MG63 (cell line): ENCODE data around the gene ZNF180. TPM values are rescaled to one million over a fixed set of nuclear protein-coding genes. Genes with fewer than 3 reads are reported as not detected.
A peak's percentile ranks its signal among the peaks of the same experiment; 100 is the strongest.
"Not testable (repeated sequence)": the region's sequence is repeated elsewhere in the genome, so short reads cannot be mapped to it uniquely, and the experiment has no call there.

Experiments
- DNase-seq: peaks from one replicate; pipeline ENCODE4 v3.0.0-alpha.2; 2020
- H3K27me3 ChIP-seq: fragments of 250-450 bp; sonication (Bioruptor Pico); 2 replicates; pipeline ENCODE4 v1.5.1; 2020; ENCODE audit warnings: mild to moderate bottlenecking, moderate library complexity
- H3K36me3 ChIP-seq: fragments of 250-450 bp; sonication (Bioruptor Pico); 2 replicates; pipeline ENCODE4 v1.5.1; 2020; ENCODE audit warnings: mild to moderate bottlenecking, moderate library complexity
- H3K4me3 ChIP-seq: fragments of 250-450 bp; sonication (Bioruptor Pico); 2 replicates; pipeline ENCODE4 v1.5.1; 2020; ENCODE audit warnings: mild to moderate bottlenecking, moderate library complexity
- H3K9me3 ChIP-seq: fragments of 250-450 bp; sonication (Bioruptor Pico); 2 replicates; pipeline ENCODE4 v1.5.1; 2020; ENCODE audit warnings: mild to moderate bottlenecking, moderate library complexity
- total RNA-seq: library from RNA; depleted of rRNA; stranded (reverse); fragments of >200 nt; shearing (Covaris generic); gene quantifications from 2 replicates; pipeline ENCODE4 v1.2.3, GENCODE V29; 2014; ENCODE audit warnings: low replicate concordance

ZNF180 gene
- total RNA-seq, 1 experiment from 2014 or later = 4.4 TPM

DNA sequence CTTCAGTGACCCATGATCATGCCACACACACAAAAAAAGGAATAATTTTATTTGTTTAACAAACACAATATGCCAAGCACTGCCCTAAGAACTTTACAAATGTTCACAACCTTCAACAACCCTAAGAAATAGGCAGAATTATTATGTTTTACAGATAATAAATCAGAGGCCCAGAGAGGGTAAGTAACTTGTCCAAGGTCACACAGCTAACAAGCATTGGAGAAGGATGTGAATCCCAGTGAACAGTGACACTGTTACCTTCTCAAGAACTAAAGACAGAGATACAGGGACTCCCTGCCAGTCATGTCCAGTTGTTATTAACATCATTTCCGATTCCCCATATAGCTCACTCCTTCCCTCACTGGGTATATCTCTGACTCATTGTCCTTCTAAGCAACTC is 15.6 kb upstream of the ZNF180 start:
- H3K27me3 ChIP-seq = peaks cover 4% of the 10 kb centered on the region
- peaks cover 6% of the 10 kb centered on the region for H3K9me3 ChIP-seq
- no peak for DNase-seq
- no peaks in the 10 kb centered on the region for H3K36me3 ChIP-seq
- H3K4me3 ChIP-seq = no peak overlapping the region

DNA sequence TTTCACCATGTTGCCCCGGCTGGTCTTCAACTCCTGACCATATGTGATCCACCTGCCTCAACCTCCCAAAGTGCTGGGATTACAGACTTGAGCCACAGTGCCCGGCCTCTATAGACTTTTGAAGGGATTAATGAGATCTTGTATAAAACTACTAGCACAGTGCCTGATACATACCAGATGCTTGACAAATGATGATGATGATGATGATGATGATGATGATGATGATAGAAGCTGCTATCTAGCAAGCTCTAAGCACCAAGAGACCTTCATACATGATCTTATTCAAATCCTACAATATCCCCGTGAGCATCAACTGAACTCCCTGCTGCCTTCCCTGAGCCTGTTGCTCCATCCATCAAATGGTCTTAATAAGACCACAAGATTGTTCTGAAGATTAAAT is 14.7 kb upstream of the ZNF180 start:
- H3K27me3 ChIP-seq = peaks cover 6% of the 10 kb centered on the region
- no peak for DNase-seq
- no peaks in the 10 kb centered on the region for H3K36me3 ChIP-seq

DNA sequence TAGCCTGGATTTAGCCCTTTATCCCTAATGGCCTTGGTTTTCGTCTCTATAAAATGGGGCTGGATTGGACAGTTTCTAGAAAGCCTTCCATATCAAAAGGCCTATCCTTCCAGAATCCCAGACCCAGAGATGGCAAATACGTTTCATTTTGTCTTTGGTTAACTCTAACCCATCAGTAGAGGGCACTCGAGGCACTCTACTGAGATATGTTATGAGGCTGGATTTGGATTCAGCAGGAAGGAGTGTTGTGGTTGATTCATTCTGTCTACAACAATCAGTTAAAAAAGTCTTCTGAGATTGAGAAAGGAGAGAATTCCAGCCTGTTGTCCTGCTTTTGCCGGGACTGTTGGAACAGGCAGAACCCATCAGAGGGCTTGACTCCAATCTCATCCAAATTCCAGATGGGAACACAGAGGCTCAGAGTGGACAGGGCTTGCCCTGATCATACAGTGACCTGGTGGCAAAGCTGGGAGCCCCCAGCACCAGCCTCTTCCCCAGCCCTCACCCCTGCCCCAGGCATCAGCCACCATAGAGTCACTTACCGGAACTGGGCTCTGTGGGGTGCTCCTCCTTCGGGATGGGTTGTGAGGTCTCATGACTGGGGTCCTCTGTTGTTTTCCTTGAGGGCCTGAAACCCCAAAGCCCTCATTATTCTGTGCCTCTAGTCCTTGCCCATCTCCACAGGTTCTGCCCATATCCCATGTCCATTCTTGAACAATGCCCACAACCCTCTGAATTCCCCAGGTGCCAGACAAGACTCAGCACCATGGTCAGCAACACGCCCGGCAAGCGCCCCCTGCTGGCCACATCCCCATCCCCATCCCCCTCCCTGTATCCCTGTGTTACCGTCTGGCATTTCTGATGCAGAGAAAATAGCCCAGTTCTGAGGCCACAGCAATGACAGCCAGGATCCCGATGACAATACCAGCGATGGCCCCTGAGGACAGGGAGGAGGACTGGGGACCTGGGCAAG is 12.3 kb upstream of the ZNF180 start:
- no peak overlapping the region for H3K4me3 ChIP-seq
- peaks cover 17% of the 10 kb centered on the region for H3K9me3 ChIP-seq
- peak; percentile 28 for DNase-seq
- H3K36me3 ChIP-seq = no peaks in the 10 kb centered on the region
- peaks cover 16% of the 10 kb centered on the region for H3K27me3 ChIP-seq

More for the DNA sequence above, 14.7 kb upstream of the ZNF180 start:
- H3K9me3 ChIP-seq = peaks cover 6% of the 10 kb centered on the region
- H3K4me3 ChIP-seq = no peak overlapping the region

DNA sequence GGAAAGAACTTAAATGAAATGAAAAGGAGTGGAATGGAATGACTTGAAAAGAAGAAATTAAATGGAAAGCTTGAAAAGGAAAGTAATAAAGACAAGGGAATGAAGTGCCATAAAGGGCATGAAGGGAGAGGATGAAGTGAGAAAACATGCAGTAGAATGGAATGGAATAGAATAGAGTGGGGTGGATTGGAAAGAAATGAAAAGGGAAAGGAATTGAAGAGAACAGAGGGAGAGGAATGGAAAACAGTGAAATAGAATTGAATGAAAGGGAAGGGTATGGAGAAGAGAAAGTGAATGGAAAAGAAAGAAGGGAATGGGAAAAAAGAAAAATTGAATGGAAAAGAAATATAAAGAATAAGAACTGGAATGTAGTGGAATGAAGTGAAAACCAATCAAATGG is 9.2 kb upstream of the ZNF180 start:
- H3K4me3 ChIP-seq = no peak overlapping the region
- no peaks in the 10 kb centered on the region for H3K36me3 ChIP-seq
- H3K27me3 ChIP-seq = peaks cover 14% of the 10 kb centered on the region; the same call in 1 of the 2 replicates
- H3K9me3 ChIP-seq = peaks cover 12% of the 10 kb centered on the region
- DNase-seq = no peak

DNA sequence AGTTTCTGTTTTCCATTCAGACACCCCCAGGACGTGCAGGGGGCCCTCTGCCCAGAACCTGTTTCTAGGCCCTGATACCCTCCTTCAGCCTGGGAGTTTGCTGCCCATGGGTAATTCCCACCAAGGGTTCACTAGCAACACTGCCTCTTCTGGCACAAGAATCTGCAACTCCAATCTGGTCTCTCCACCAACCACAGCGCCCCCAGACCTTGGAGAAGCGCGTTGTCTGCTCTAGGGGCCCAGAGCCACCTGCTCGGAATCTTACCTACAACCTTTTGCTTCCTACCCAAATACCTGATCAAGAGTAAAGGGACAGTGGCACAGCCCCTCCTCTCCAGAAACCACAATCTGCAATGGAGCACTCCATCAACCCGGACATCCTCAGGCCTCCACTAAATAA is 763 bp downstream of the ZNF180 start:
- H3K36me3 ChIP-seq = peaks cover 49% of the 10 kb centered on the region
- H3K27me3 ChIP-seq = no peaks in the 10 kb centered on the region
- DNase-seq = no peak
- H3K4me3 ChIP-seq = peak overlapping the region; percentile 95
- H3K9me3 ChIP-seq = peaks cover 41% of the 10 kb centered on the region

DNA sequence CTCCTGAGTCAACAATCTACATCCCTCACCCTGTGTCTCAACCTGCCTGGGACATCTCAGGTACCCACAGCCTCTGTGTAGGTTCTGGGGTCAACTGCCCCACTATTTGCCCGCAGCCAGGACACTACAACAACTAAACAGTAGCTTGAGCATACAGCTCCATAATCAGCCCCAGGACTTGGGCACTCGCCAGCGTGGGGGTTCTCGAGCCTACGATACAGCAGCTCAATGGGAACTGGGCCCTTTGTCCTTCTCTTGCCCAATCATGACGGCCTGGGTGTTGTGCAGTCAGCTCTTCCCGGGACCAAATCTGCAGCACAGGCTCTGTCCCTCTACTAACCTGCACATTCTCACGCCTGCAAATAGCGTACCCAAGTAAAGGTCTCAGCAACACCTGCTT is 1.3 kb downstream of the ZNF180 start:
- Histone ChIP-seq H3K9me3 (peaks cover 44% of the 10 kb centered on the region), H3K36me3 (peaks cover 55% of the 10 kb centered on the region), H3K4me3 (no peak overlapping the region; the same call in 1 of the 2 replicates), H3K27me3 (no peaks in the 10 kb centered on the region)
- no peak for DNase-seq

DNA sequence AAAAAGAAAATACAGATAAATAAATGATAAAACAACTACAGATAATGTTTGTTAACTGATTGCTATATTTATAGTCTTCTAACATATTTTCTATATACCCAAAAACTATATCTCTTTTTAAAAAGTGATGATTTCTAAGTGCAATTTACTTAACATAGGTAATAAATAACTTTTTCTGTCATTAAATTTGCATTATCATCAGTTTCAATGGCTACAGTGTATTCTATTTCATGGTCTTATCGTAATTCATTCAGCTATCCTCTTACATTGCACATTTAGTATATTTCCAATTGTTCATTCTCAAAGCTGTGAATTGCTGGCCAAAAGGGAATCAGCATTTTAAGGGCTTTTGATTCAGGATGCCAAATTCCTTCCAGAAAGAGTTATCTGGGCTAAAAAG is 3.6 kb downstream of the ZNF180 start:
- DNase-seq = no peak
- Histone ChIP-seq H3K27me3 (no peaks in the 10 kb centered on the region), H3K4me3 (no peak overlapping the region), H3K9me3 (peaks cover 60% of the 10 kb centered on the region), H3K36me3 (peaks cover 78% of the 10 kb centered on the region)

DNA sequence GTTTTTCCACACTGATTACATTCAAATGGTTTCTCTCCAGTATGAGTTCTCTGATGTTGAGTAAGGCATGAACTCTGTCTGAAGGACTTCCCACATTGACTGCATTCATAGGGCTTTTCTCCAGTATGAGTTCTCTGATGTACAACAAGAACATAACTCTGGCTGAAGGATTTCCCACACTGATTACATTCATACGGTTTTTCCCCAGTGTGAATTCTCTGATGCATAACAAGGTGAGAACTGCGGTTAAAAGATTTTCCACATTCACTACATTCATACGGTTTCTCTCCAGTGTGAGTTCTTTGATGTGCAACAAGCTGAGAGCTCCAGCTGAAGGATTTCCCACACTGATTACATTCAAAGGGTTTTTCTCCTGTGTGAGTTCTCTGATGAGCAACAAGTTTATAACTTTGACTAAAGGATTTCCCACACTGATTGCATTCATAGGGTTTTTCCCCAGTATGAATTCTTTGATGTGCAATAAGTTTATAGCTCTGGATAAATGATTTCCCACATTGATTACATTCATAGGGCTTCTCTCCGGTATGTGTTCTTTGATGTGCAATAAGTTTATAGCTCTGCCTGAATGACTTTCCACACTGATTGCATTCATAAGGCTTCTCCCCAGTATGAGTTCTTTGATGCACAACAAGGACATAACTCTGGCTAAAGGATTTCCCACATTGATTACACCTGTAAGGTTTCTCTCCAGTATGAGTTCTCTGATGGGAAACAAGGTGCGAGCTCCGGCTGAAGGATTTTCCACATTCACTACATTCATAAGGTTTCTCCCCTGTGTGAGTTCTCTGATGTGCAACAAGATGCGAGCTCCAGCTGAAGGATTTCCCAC is 23.5 kb downstream of the ZNF180 start:
- Histone ChIP-seq H3K9me3 (peaks cover 90% of the 10 kb centered on the region), H3K36me3 (peaks cover 75% of the 10 kb centered on the region), H3K4me3 (no peak overlapping the region), H3K27me3 (no peaks in the 10 kb centered on the region)
- DNase-seq = no peak

DNA sequence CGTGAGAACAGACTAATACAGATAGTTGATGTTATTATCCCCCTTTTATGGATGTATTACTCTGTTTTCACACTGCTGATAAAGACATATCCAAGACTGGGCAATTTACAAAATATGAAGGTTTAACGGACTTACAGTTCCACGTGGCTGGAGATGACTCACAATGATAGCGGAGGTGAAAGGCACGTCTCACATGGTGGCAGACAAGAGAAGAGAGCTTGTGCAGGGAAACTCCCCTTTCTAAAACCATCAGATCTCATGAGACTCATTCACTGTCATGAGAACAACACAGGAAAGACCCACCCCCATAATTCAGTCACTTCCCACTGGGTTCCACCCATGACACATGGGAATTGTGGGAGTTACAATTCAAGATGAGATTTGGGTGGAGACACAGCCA is 31.6 kb downstream of the ZNF180 start:
- not testable (repeated sequence) for H3K27me3 ChIP-seq, H3K36me3 ChIP-seq, H3K4me3 ChIP-seq, DNase-seq
- peaks cover 30% of the 10 kb centered on the region for H3K9me3 ChIP-seq

DNA sequence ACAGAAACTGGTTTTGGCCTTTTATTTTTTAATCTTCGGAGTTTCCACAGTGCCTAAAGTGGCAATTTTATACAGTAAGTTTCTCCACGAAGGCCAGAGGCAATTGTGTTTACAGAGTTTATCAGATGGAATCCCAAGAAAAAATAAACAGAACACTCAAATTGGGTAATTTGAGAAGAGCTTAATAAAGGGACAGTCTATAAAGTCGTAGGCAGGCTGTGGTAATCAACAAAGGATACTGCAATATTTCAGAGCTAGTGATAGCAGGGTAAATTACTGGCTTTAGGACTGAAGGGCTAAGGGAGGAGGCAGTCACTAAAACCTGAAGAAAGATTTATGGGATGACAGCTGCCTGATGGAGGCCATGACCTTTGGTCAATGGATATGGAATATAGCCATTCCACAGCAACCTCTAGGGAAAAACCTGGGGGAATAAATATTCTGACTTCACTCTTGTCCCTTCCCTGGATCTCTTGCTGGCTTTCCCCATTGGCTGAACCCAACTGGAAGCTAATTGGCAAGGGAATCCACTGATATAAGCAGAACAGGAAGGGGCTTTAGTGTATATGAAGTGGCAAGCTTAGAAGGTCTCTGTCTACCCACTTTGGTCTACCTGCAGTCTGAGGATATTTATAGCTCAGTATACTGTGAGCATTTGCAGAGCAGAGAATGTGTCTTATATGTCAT is 37.6 kb downstream of the ZNF180 start:
- not testable (repeated sequence) for H3K4me3 ChIP-seq, DNase-seq, H3K27me3 ChIP-seq, H3K9me3 ChIP-seq, H3K36me3 ChIP-seq

DNA sequence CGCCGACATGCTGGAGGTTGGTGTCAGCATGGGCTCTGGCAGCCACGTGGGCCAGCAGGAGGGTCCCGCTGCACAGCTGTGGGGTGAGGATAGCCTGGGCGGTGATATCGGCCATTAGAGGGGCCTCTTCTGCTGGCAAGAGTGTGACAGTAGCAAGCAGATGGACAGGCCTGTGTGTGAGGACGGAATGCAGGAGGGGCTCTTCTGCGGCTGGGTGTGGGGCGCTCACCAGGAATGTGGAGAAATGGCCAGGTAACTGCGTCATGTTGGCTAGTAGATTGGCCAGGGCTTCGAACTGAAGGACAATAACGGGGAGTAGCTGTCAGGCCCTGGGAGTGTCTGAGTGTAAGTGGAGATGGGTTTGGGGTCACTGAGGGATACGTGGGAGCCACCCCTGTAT is 44.3 kb downstream of the ZNF180 start:
- H3K27me3 ChIP-seq, H3K36me3 ChIP-seq, H3K9me3 ChIP-seq, H3K4me3 ChIP-seq, DNase-seq: not testable (repeated sequence)

DNA sequence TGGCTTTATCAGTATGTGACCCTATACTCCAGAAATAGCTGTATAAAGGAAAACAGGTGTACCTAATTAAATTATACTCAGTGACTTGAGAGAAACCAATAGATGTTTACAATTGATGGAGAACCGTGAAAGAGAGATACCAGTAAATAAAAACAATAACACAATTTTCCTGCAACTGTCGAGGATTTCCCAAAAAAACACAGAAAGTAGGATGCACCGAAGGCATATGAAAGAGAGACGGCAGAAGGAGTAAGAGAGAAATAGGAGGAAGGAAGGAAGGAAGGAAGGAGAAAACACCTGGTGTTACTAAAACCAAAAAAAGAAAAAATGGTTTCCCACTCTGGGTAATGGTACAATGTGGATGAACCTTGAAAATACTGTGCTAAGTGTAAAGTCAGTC is 45.2 kb downstream of the ZNF180 start:
- DNase-seq = no peak
- H3K36me3 ChIP-seq = no peaks in the 10 kb centered on the region
- H3K4me3 ChIP-seq = no peak overlapping the region
- no peaks in the 10 kb centered on the region for H3K27me3 ChIP-seq
- peaks cover 5% of the 10 kb centered on the region for H3K9me3 ChIP-seq

DNA sequence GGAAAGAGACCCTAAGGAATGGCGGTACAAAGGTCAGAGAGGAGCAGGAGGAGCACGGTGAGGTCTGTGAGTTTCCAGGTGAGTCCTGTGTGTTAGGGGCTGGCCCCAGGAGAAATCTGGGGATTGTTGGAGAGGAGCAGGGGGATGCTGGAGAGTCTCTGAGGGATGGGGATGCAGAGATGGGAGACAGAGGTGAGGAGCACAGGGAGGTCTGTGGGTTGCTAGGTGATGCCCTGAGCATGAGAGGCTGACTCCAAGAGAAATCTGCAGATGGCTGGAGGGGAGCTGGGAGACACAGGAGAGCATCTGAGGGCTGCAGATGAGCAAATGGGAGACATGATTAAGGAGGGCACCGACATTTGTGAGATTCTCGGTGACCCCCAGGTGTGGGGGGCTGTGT is 48.0 kb downstream of the ZNF180 start:
- Histone ChIP-seq H3K9me3 (peaks cover 24% of the 10 kb centered on the region), H3K4me3 (no peak overlapping the region), H3K36me3 (no peaks in the 10 kb centered on the region), H3K27me3 (no peaks in the 10 kb centered on the region)
- no peak for DNase-seq

DNA sequence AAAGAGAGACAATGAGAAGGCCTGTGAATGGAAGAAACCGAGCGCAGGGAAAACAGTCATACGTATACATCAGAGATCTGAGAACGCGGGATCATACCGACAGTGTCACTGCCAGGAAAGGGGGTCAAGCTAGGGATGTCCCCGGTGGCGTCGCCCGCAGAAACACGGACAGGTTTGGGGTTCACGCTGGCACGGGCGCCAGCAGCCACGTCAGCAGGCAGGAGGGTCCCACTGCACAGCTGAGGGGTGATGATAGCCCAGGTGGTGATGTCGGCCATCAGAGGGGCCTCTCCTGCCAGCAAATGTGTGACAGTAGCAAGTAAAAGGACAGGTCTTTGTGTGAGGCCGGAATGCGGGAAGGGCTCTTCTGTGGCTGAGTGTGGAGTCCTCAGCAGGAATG is 48.6 kb downstream of the ZNF180 start:
- Histone ChIP-seq H3K27me3 (no peaks in the 10 kb centered on the region), H3K9me3 (peaks cover 24% of the 10 kb centered on the region), H3K4me3 (no peak overlapping the region), H3K36me3 (no peaks in the 10 kb centered on the region)
- DNase-seq = no peak

DNA sequence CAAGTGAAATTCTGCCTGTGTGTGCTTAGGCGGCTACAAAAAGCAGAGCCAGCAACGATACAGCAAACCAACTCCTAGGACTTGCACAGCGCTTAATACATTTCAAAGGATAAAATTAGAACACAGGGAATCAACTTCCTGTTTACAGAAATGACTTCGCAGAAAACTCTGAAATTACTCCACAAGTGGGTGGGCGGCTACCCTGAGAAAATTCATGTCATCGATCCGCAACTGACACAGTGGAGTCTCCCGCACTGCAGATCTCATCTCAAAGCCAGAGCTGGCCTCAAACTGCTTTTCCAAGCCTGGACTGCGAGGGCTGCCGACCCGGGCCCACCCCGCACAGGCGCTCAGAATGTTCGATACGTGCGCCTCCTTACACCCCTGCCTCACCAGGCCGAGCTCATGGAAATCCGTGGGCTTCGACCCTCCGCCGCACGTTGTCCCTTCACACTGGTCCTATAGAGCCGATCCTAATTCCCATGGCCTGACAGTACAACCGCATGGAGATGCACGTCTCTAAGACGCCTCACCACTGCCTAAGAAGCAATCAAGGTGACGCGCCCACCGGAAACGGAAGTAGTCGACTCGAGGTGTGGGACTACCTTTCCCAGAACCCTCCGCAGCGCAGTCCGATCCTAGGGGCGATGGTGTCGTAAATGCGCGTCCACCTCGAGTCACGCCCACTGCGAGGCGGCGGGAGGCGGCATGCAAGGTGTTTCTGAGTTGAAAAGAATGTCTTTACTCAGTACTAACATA is 52.2 kb downstream of the ZNF180 start, which contains the start of gene ZNF229:
Gene ZNF229, minus strand, starts transcription at position 557 of the 759 bp plus-strand sequence. CDS start 5,625 bp downstream, outside the sequence.
- Histone ChIP-seq H3K4me3 (no peak within 1 kb of the TSS), H3K9me3 (peaks cover 30% of the 10 kb centered on the region), H3K36me3 (no peaks in the 10 kb centered on the region), H3K27me3 (no peaks in the 10 kb centered on the region)
- peak; percentile 55 for DNase-seq

DNA sequence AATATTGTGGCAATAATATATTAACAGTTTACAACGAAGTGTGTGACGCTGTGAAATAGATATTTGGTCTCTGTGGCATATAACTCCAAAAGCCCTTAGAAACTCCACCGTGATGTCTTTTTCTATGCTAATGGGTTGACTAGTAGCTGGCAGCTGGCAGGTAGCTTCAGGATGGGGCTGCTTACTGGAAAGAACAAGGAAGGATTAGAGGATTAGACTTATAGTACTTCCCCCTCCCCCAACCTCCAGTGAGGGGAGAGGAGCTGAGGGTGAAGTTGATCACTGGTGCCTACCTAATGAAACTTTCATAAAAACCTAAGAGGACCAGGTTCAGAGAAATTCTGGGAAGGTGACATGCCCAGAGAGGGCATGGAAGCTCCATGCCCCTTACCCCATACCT is 61.9 kb downstream of the ZNF180 start:
- Histone ChIP-seq H3K27me3 (no peaks in the 10 kb centered on the region), H3K36me3 (no peaks in the 10 kb centered on the region), H3K4me3 (no peak overlapping the region), H3K9me3 (no peaks in the 10 kb centered on the region; the same call in none of the 2 replicates)
- no peak for DNase-seq
